Measurements from ENCODE around the gene EN2. TPM values are rescaled to one million over a fixed set of nuclear protein-coding genes. Genes with fewer than 3 reads are reported as not detected.

Gene EN2
- total RNA-seq, 2 donors from 2014 or later: not detected

GRCh38 chr7:155464948-155465739 is 7.2 kb downstream of the EN2 start:
- peaks cover 97% of the 10 kb centered on the region for H3K27me3 ChIP-seq
- TF ChIP-seq CTCF (IDR thresholded peaks at IDR 0.05): no peak
- no peaks in the 10 kb centered on the region for H3K9me3 ChIP-seq
- no peak for DNase-seq
- H3K4me3 ChIP-seq: no peak overlapping the region
- H3K36me3 ChIP-seq: no peaks in the 10 kb centered on the region
- no peak overlapping the region for H3K27ac ChIP-seq
- H3K9ac ChIP-seq (ENCODE audit: low read depth in 2 of 2, low read length in 2 of 2): no peak overlapping the region
- intact Hi-C loops (cut with DNase I): no loop called here
- H3K4me1 ChIP-seq: peaks cover 8% of the 10 kb centered on the region

- intact Hi-C loops (cut with DNase I): no loop called here
- DNase-seq: no peak
- no peaks in the 10 kb centered on the region for H3K9me3 ChIP-seq
- H3K27ac ChIP-seq: no peak overlapping the region
- TF ChIP-seq CTCF (IDR thresholded peaks at IDR 0.05): no peak
- peaks cover 8% of the 10 kb centered on the region for H3K4me1 ChIP-seq
- no peak overlapping the region for H3K9ac ChIP-seq (ENCODE audit: low read depth in 2 of 2, low read length in 2 of 2)
- no peaks in the 10 kb centered on the region for H3K36me3 ChIP-seq
- H3K4me3 ChIP-seq: no peak overlapping the region
- peaks cover 97% of the 10 kb centered on the region for H3K27me3 ChIP-seq
Observed at GRCh38 chr7:155465761-155466141, 7.8 kb downstream of the EN2 start.

GRCh38 chr7:155466142-155466813 is 8.3 kb downstream of the EN2 start:
- no peak for TF ChIP-seq CTCF (IDR thresholded peaks at IDR 0.05)
- no peak for DNase-seq
- H3K9ac ChIP-seq (ENCODE audit: low read depth in 2 of 2, low read length in 2 of 2): no peak overlapping the region
- no peaks in the 10 kb centered on the region for H3K36me3 ChIP-seq
- intact Hi-C loops (cut with DNase I): no loop called here
- H3K27me3 ChIP-seq: peaks cover 97% of the 10 kb centered on the region
- H3K4me3 ChIP-seq: no peak overlapping the region
- H3K27ac ChIP-seq: no peak overlapping the region
- peaks cover 8% of the 10 kb centered on the region for H3K4me1 ChIP-seq
- no peaks in the 10 kb centered on the region for H3K9me3 ChIP-seq

GRCh38 chr7:155466814-155467733 is 9.1 kb downstream of the EN2 start:
- intact Hi-C loops (cut with DNase I): no loop called here
- DNase-seq: no peak
- no peak overlapping the region for H3K4me3 ChIP-seq

More at GRCh38 chr7:155466814-155467733, 9.1 kb downstream of the EN2 start:
- Histone ChIP-seq H3K4me1 (peaks cover 8% of the 10 kb centered on the region), H3K27me3 (peaks cover 97% of the 10 kb centered on the region), H3K27ac (no peak overlapping the region), H3K9ac (ENCODE audit: low read depth in 2 of 2, low read length in 2 of 2) (no peak overlapping the region), H3K36me3 (no peaks in the 10 kb centered on the region), H3K9me3 (no peaks in the 10 kb centered on the region)
- no peak for TF ChIP-seq CTCF (IDR thresholded peaks at IDR 0.05)
